Glutamatergic neuron (in vitro differentiated cells): ENCODE results near the gene JAGN1. TPM values are rescaled to one million over a fixed set of nuclear protein-coding genes. Genes with fewer than 3 reads are reported as not detected.

Experiments
- DNase-seq: peaks from one replicate; pipeline ENCODE4 v3.0.0; 2022
- H3K27ac Mint-ChIP-seq: one replicate; pipeline ENCODE4 v1.8.0; 2020; ENCODE audit warnings: mild to moderate bottlenecking, mixed read lengths, inconsistent platforms; ENCODE audit not compliant: unreplicated experiment
- H3K27me3 Mint-ChIP-seq: one replicate; pipeline ENCODE4 v1.8.0; 2020; ENCODE audit warnings: mild to moderate bottlenecking, moderate library complexity, mixed read lengths, inconsistent platforms; ENCODE audit not compliant: unreplicated experiment
- H3K36me3 Mint-ChIP-seq: one replicate; pipeline ENCODE4 v1.8.0; 2020; ENCODE audit warnings: mild to moderate bottlenecking, mixed read lengths, inconsistent platforms; ENCODE audit not compliant: unreplicated experiment
- H3K4me1 Mint-ChIP-seq: one replicate; pipeline ENCODE4 v1.8.0; 2020; ENCODE audit warnings: mild to moderate bottlenecking, low read depth, mixed read lengths, inconsistent platforms; ENCODE audit not compliant: unreplicated experiment
- H3K4me3 Mint-ChIP-seq: one replicate; pipeline ENCODE4 v1.8.0; 2020; ENCODE audit warnings: mild to moderate bottlenecking, mixed read lengths, inconsistent platforms; ENCODE audit not compliant: unreplicated experiment
- H3K9me3 Mint-ChIP-seq: one replicate; pipeline ENCODE4 v1.8.0; 2020; ENCODE audit warnings: mild to moderate bottlenecking, moderate library complexity, mixed read lengths, inconsistent platforms; ENCODE audit not compliant: unreplicated experiment
- total RNA-seq: library from RNA; stranded (reverse); fragmentation: NEBNext Ultra II Directional; extraction: Animal tissue kit (Norgen Biotek cat#: 25700); gene quantifications from one replicate; pipeline ENCODE4 v1.2.1, GENCODE V29; 2021; ENCODE audit not compliant: unreplicated experiment
- TF ChIP-seq, protein P1 (sequence below): fragments of 200-600 bp; sonication (generic); IDR thresholded peaks from one replicate; pipeline ENCODE4 v1.5.0; 2021; ENCODE audit not compliant: partially characterized antibody, unreplicated experiment

The JAGN1 gene
- total RNA-seq, 1 donor from 2014 or later: 37.8 TPM

DNA sequence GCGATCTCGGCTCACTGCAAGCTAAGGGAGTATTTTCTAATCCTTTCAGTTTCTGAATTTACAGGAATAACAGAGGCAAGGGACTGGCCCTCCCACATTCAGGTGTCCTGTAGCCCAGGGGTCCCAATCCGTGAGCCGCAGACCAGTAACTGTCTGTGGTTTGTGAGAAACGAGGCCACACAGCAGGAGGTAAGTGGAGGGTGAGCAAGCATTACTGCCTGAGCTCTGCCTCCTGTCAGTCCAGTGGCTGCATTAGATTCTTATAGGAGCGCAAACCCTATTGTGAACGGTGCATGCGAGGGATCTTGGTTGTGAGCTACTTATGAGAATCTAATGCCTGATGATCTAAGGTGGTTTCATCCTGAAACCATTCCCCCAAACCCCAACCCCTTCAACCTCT, 21.5 kb downstream of the JAGN1 start:
- DNase-seq: no peak
- no peak overlapping the region for H3K4me3 Mint-ChIP-seq
- peaks cover 14% of the 10 kb centered on the region for H3K4me1 Mint-ChIP-seq
- TF ChIP-seq, protein P1, sequence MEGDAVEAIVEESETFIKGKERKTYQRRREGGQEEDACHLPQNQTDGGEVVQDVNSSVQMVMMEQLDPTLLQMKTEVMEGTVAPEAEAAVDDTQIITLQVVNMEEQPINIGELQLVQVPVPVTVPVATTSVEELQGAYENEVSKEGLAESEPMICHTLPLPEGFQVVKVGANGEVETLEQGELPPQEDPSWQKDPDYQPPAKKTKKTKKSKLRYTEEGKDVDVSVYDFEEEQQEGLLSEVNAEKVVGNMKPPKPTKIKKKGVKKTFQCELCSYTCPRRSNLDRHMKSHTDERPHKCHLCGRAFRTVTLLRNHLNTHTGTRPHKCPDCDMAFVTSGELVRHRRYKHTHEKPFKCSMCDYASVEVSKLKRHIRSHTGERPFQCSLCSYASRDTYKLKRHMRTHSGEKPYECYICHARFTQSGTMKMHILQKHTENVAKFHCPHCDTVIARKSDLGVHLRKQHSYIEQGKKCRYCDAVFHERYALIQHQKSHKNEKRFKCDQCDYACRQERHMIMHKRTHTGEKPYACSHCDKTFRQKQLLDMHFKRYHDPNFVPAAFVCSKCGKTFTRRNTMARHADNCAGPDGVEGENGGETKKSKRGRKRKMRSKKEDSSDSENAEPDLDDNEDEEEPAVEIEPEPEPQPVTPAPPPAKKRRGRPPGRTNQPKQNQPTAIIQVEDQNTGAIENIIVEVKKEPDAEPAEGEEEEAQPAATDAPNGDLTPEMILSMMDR: no peak
- peaks cover 6% of the 10 kb centered on the region for H3K36me3 Mint-ChIP-seq
- peaks cover 11% of the 10 kb centered on the region for H3K27me3 Mint-ChIP-seq
- peaks cover 13% of the 10 kb centered on the region for H3K9me3 Mint-ChIP-seq
- H3K27ac Mint-ChIP-seq: no peak overlapping the region

DNA sequence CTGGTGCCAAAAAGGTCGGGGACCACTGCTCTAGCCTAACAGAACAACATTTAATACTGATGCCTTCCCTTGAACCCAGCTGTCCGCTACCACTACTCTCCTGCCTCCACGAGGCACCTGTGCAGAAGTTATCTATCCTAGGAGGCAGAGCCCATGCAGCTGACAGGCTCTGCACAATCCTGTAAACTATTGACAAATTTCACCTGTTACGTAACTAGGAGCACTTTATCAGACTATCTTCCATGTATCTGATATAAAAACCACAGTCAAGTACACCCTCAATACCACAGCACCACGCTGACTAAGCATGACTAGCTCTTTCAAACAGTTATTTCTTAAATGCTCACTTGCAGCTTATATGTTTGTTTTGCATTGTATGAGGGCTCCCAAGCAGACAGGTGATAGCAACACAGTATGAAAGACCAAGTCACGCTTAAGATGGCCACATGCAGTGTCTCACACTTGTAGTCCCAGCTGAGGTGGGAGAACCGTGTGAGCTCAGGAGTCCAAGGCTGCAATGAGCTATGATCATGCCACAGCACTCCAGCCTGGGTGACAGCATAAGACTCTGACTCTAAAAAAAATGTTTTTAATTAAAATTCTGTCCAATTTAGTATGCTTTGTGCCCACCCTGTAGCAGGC, 22.0 kb downstream of the JAGN1 start:
- Mint-ChIP-seq H3K4me1 (peaks cover 17% of the 10 kb centered on the region), H3K4me3 (no peak overlapping the region), H3K27me3 (peaks cover 11% of the 10 kb centered on the region), H3K36me3 (peaks cover 6% of the 10 kb centered on the region), H3K9me3 (peaks cover 15% of the 10 kb centered on the region), H3K27ac (no peak overlapping the region)
- no peak for DNase-seq
- TF ChIP-seq, protein P1: no peak

GRCh38 chr3:9913601-9914000, 23.2 kb downstream of the JAGN1 start:
- TF ChIP-seq, protein P1: no peak
- no peak for DNase-seq
- peaks cover 11% of the 10 kb centered on the region for H3K27me3 Mint-ChIP-seq
- H3K27ac Mint-ChIP-seq: peak overlapping the region; percentile 59
- H3K36me3 Mint-ChIP-seq: peaks cover 6% of the 10 kb centered on the region
- H3K9me3 Mint-ChIP-seq: peaks cover 15% of the 10 kb centered on the region
- H3K4me3 Mint-ChIP-seq: no peak overlapping the region
- peaks cover 20% of the 10 kb centered on the region for H3K4me1 Mint-ChIP-seq

GRCh38 chr3:9914011-9914410, 23.6 kb downstream of the JAGN1 start:
- Mint-ChIP-seq H3K27me3 (peaks cover 11% of the 10 kb centered on the region), H3K36me3 (peaks cover 6% of the 10 kb centered on the region), H3K4me3 (peak overlapping the region; percentile 30), H3K9me3 (peaks cover 15% of the 10 kb centered on the region), H3K27ac (peak overlapping the region; percentile 59), H3K4me1 (peaks cover 20% of the 10 kb centered on the region)
- TF ChIP-seq, protein P1: no peak
- DNase-seq: no peak

GRCh38 chr3:9914559-9915253, 24.3 kb downstream of the JAGN1 start:
- Mint-ChIP-seq H3K4me3 (peak overlapping the region; percentile 42), H3K4me1 (peaks cover 20% of the 10 kb centered on the region)

More at GRCh38 chr3:9914559-9915253, 24.3 kb downstream of the JAGN1 start:
- TF ChIP-seq, protein P1: no peak
- Mint-ChIP-seq H3K9me3 (peaks cover 15% of the 10 kb centered on the region), H3K27ac (peak overlapping the region; percentile 76), H3K36me3 (peaks cover 6% of the 10 kb centered on the region), H3K27me3 (peaks cover 11% of the 10 kb centered on the region)
- no peak for DNase-seq
